ENCODE results near the gene SMCR8.
A peak's percentile ranks its signal among the peaks of the same experiment; 100 is the strongest.
"Not testable (repeated sequence)": the region's sequence is repeated elsewhere in the genome, so short reads cannot be mapped to it uniquely, and the experiment has no call there.

The SMCR8 gene, protein sequence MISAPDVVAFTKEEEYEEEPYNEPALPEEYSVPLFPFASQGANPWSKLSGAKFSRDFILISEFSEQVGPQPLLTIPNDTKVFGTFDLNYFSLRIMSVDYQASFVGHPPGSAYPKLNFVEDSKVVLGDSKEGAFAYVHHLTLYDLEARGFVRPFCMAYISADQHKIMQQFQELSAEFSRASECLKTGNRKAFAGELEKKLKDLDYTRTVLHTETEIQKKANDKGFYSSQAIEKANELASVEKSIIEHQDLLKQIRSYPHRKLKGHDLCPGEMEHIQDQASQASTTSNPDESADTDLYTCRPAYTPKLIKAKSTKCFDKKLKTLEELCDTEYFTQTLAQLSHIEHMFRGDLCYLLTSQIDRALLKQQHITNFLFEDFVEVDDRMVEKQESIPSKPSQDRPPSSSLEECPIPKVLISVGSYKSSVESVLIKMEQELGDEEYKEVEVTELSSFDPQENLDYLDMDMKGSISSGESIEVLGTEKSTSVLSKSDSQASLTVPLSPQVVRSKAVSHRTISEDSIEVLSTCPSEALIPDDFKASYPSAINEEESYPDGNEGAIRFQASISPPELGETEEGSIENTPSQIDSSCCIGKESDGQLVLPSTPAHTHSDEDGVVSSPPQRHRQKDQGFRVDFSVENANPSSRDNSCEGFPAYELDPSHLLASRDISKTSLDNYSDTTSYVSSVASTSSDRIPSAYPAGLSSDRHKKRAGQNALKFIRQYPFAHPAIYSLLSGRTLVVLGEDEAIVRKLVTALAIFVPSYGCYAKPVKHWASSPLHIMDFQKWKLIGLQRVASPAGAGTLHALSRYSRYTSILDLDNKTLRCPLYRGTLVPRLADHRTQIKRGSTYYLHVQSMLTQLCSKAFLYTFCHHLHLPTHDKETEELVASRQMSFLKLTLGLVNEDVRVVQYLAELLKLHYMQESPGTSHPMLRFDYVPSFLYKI

DNA sequence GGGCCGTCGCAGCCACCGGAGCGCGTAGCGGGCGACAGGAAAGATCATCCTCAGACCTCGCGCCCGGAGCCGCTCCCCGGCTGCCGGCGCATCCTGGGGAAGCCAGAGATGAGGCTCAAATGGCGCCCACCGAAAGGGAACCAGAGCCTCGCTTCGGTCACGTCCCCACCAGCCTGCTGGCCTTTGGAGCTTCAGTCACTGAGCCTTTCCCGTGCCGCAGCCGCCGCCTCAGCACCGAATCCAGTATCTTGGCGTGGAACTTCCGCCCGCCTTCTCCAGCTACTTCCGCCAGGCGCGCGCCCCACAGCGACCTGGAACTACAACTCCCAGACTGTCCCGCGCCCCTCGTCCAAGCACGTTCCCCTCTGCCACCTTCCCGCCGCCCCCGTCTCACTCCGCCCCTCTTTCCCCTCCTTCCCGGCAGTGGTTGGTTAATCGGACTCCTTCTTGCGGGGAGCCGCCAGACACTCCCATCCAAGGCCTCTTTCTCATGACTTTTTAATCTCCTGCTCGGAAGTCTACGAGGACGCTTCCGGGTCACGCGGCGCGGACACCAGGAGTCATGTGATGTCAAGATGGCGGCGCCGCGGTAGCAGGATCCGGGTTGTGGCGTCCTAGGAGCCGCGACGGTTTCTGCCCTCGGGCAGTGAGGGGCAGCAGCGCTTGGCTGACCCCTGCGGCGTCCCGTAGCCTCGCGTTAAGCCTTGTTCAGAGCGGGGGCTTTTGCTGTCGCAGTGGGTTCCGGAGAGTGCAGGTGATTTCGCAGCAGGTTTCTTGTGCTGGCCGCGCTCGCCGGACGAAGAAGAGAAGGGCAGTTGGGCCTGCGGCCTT is at the start of gene SMCR8, which contains the start of gene TOP3A:
Gene SMCR8 (plus strand): TSS at position 563 of the 831 bp plus-strand sequence. CDS start 497 bp downstream, outside the sequence.
Gene TOP3A (minus strand): TSS at position 264 of the 831 bp plus-strand sequence. CDS start 216 bp downstream, at position 48.
- in situ Hi-C loops (cut with MboI; ENCODE audit: low pct_unique_long_range_greater_than_20kb, low sequenced_read_pairs): no loop called here

DNA sequence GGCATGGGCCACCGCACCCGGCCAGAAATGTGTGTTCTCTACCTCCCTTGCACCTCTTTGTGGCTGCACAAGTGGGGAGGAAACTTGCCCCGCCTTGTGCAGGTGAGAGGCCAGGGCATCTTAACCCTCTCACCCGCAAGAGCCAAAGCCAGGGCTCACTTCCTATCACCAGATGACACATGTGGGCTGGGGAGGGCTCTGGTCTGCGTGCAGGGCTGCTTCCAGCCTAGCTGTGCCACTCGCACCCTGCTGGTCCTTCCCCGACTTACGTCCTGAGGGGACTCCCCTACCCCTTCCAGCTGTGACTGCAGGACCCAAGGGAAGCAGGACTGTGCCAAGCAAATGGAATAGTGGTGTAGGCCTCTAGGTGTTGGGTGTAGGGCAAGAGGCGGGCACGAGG is 47.7 kb upstream of the SMCR8 start:
- no peak for DNase-seq
- in situ Hi-C loops (cut with MboI; ENCODE audit: low pct_unique_long_range_greater_than_20kb, low sequenced_read_pairs): no loop called here

More for the DNA sequence above, at the start of gene SMCR8, which contains the start of gene TOP3A:
- peak; percentile 97 for DNase-seq

DNA sequence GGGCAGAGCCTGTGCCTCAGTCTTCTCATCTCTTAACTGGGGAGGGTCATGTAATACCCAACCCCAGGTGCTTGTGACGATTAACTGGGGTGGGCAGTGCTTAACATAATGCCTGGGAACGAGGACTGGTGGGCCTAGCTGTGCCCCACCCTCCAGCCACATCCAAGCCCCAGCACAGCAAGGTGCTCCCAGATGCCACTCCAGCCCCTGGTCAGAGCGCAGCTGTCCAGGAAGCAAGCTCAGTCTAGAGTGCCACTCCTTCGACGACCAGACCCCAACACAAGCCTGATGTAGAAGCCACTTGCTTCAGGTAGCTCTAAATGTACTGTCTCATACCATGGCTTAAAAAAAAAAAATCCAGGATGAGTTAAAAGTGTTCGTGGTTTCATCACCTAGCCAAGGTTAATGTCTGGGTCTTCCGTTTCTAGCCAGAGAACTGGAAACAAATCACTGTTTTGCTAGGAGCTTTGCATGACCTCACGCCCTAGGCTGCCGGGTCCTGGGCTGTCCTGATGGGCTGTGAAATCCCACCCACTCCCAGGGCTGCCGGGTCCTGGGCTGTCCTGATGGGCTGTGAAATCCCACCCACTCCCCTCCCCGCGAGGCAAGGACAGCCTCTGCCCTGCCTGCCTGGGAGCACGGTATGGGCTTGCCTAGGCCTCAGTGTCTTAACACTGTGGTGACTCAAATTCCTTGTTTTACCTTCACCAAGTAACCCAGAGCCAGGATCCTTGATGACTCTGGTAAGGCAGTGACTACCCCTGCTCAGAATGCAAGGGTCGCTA is 47.0 kb upstream of the SMCR8 start:
- no peak for DNase-seq
- in situ Hi-C loops (cut with MboI; ENCODE audit: low pct_unique_long_range_greater_than_20kb, low sequenced_read_pairs): no loop called here

DNA sequence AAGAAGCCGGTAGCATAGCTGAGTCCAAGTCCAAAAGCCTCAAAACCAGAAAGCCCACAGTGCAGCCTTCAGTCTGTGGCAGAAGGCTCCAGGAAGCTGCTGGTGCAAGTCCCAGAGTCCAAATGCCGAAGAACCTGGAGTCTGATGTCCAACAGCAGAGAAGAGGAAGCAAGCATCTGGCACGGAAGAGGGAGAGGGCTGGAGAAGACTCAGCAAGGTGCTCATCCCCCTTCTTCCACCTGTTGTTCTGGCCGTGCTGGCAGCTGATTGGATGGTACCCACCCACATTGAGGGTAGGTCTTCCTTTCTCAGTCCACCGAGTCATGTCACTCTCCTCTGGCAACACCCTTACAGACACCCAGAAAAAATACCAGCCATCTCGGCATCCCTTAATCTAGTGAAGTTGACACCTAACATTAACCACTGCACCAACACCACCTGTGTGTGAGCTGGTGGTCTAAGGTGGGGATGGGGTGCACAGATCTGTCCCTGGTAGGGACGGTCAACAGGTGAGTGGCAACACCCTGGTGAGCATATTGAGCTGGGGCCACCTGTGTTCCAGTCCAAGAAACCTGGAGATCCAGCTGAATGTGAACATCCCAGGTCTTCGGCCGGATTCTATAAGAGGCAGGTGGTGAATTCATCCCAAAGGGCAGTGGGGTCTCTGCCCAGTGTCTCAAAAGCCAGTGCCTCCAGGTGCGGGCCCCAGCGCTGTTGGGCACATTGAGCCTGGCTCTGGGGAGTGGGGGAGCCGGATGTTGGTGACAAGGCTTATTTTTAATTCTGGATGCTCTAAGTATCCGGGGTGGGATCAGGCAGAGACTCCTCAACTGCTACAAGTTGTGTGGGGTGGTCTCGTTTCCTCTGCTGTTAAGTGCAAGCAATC is 44.8 kb upstream of the SMCR8 start:
- in situ Hi-C loops (cut with MboI; ENCODE audit: low pct_unique_long_range_greater_than_20kb, low sequenced_read_pairs): loop anchor here (10.0 kb wide), 1 partner anchor 55 kb away; no protein-coding TSS in a partner anchor
- DNase-seq: no peak

DNA sequence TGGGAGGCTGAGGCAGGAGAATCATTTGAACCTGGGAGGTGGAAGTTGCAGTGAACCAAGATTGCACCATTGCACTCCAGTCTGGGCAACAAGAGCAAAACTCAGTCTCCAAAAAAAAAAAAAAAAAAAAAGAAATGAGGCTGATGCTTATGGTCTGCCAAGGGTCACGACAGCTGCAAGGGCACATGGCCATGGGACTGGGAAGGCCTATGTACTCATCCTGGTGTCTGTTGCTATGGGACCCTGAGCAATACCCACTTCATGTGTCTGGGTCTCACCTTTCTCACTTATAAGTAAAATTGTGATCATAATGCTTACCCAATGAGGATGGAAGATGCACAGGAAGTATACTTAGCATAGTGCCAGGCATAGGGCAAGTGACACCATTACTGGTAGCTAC is 38.0 kb upstream of the SMCR8 start:
- DNase-seq: no peak
- in situ Hi-C loops (cut with MboI; ENCODE audit: low pct_unique_long_range_greater_than_20kb, low sequenced_read_pairs): loop anchor here (10.0 kb wide), 1 partner anchor 62 kb away; no protein-coding TSS in a partner anchor

DNA sequence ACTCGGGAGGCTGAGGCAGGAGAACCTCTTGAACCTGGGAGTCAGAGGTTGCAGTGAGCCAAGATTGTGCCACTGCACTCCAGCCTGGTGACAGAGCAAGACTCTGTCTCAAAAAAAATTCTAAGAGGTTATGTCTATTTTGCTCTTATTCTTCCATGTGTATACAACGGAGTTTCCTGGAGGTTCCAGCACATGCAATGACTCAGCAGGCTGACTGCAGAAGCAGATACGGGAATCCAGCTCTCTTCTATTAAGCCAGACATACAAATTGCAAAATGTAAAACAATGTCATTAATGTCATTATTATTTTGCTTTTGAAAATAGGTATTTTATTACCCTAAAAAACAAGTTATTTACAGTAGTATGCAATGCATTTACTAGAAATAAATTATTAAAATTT is 36.2 kb upstream of the SMCR8 start:
- in situ Hi-C loops (cut with MboI; ENCODE audit: low pct_unique_long_range_greater_than_20kb, low sequenced_read_pairs): loop anchor here (10.0 kb wide), 1 partner anchor 64 kb away; no protein-coding TSS in a partner anchor
- DNase-seq: no peak

DNA sequence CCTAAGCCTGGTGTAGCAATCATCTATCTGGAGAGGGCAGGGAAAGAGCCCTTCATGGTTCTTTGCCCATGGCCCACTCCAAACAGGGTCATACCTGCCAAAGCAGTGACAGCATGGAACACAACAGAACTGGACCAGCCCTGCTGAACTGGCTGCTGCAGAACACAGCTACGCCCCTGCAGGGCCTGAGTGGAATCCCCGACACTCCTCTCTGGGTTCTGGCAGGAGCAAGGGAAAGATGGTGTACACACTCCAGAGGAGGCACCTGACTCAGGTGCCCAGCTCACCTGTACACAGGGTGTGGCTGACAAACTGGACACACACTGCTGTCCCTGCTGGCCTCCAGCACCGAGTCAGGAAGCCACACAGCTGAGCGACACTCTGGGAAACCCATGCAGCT is 34.8 kb upstream of the SMCR8 start:
- DNase-seq: no peak
- in situ Hi-C loops (cut with MboI; ENCODE audit: low pct_unique_long_range_greater_than_20kb, low sequenced_read_pairs): no loop called here

DNA sequence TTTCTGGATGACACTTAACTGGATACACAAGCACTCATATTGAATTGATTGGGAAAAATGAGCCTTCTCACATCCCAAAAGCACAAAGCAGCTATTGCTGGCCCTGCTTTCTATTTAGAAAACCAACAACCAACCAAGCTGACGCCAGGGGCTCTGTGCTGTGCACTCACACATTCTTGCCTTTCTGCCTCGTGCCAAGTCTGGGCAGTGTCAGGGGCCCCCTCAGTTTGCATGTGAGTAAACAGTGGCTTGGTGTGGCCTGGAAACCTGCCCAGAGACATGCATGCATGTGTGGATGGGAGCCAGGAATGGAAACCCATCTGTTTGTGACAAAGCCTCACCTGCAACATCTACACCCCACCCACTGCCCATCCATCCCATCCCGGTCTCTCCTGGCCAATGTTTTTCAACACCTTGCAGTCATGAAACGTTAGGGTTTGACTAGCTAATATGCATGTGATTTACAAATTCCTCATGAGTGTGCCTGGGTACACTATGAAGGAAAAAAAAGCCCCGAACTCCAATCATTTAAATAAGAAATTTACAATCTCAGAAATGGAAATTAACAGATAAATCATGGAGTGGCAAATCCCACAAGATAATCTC is 34.2 kb upstream of the SMCR8 start:
- no peak for DNase-seq
- in situ Hi-C loops (cut with MboI; ENCODE audit: low pct_unique_long_range_greater_than_20kb, low sequenced_read_pairs): no loop called here

DNA sequence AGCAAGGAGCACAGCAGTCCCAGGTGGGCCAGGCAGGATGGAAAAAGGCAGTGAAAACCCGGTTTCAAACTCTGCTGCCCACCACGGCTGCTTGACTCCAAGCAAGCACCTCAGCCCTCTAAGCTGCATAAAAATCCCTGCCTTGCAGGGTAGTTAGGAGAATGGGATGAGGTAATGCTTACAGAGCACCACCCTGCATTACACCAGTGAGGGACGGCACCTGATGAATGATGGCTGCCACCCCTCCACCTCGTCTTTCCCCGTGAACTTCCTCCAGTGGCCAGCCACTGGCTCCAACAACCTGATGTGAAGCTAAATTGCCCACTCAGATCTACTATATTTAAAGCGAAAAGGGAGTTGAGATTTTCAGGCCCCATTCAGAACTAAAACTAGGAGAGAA is 33.3 kb upstream of the SMCR8 start:
- DNase-seq: no peak
- in situ Hi-C loops (cut with MboI; ENCODE audit: low pct_unique_long_range_greater_than_20kb, low sequenced_read_pairs): no loop called here

DNA sequence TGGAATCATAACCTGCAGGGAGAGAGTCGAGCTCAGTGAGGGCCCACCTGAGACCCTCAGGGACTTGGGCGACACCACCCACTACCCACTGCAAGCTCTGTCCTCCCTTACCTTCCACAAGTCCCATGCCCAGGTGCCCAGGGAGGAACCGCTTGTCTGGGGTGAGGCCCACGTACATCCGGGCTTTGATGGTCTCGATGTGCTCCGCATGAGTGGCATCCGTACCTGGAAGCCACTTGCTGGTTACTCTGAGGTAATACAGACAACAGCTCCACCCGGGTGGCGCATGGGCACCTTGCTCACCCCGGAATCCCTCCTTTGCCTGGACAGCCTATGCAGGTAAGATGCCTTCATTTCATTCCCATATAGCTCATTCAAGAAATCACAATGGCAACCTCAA is 29.8 kb upstream of the SMCR8 start:
- no peak for DNase-seq
- in situ Hi-C loops (cut with MboI; ENCODE audit: low pct_unique_long_range_greater_than_20kb, low sequenced_read_pairs): no loop called here

DNA sequence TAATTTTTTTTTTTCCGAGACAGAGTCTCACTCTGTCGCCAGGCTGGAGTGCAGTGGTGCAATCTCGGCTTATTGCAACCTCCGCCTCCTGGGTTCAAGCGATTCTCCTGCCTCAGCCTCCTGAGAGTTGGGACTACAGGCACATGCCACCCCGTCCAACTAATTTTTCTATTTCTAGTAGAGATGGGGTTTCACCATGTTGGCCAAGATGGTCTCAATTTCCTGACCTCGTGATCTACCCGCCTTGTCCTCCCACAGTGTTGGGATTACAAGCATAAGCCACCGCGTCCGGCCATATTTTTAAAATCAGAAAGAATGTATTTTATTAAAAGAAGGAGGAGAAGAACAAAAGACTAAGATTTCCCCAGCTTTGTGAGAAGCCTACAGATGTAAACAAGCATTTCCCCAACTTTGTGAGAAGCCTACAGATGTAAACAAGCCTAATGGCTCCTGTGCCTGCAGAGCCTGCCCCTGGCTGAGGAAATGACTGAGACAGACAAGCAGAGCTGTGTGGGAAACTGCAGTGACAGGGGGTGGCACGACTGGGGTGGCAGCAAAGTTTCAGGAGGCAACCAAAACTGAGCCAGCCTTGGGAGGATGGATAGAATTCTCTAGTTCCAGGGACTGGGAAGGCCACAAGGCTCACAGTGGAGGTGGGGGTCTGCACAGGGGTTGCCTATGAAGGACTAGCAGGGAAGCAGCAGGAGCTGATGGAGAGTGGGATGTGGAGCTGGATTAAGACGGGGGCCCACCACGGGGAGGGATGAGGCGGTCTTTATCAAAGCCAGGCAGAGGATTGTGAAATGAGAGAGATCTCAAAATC is 23.2 kb upstream of the SMCR8 start:
- DNase-seq: no peak
- in situ Hi-C loops (cut with MboI; ENCODE audit: low pct_unique_long_range_greater_than_20kb, low sequenced_read_pairs): no loop called here

DNA sequence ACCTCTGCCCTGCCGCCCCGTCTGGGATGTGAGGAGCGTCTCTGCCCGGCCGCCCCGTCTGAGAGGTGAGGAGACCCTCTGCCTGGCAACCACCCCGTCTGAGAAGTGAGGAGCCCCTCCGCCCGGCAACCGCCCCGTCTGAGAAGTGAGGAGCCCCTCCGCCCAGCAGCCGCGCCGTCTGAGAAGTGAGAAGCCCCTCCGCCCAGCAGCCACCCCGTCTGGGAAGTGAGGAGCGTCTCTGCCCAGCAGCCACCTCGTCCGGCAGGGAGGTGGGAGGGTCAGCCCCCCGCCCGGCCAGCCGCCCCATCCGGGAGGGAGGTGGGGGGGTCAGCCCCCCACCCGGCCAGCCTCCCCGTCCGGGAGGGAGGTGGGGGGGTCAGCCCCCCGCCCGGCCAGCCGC is 17.0 kb upstream of the SMCR8 start:
- in situ Hi-C loops (cut with MboI; ENCODE audit: low pct_unique_long_range_greater_than_20kb, low sequenced_read_pairs); DNase-seq: not testable (repeated sequence)

DNA sequence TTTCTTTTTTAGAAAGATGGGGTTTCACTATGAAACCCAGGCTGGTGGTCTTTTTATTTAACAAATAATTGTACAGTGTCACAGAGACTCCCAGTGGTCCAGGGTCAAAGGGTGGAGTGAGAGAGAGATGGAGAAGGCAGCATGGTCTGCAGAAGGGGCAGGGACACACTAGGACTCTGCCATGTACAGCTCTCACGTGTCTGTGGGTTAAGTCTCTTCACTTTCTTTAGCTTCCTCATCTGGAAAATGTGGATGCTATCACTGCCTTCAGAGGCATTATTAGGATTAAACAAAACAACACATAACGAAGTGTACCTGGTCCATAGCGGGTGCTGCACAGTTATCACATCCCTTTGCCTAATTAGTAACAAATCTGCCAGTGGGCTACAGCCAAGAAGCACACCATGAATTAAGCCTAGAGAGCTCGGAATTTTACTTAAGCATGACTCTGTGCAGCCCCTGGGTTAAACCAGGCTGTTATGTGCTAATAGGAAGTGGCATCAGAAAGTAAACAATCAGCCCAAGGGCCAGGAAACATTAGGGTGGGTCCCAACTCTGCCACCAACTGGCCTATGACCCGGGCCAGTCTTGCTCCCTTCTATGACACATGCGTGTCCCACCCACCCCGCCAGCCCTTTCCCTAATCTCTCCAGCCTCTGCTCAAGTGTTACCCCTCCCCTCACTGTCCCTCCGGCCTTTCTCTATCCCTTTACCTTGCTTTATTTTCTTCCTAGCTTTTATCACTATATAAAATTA is 14.2 kb upstream of the SMCR8 start:
- in situ Hi-C loops (cut with MboI; ENCODE audit: low pct_unique_long_range_greater_than_20kb, low sequenced_read_pairs): no loop called here
- no peak for DNase-seq

DNA sequence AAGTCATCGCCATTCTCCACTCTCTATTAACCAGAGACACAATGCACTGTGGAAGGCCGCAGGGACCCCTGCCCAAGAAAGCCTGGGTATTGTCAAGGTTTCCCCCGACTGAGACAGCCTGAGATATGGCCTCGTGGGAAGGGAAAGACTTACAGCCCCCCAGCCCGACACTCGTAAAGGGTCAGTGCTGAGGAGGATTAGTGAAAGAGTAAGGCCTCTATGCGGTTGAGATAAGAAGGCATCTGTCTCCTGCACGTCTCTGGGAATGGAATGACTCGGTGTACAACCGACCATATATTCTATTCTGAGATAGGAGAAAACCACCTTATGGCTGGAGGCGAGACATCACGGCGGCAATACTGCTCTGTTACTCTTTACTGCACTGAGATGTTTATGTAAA is 11.9 kb upstream of the SMCR8 start:
- DNase-seq; in situ Hi-C loops (cut with MboI; ENCODE audit: low pct_unique_long_range_greater_than_20kb, low sequenced_read_pairs): not testable (repeated sequence)

DNA sequence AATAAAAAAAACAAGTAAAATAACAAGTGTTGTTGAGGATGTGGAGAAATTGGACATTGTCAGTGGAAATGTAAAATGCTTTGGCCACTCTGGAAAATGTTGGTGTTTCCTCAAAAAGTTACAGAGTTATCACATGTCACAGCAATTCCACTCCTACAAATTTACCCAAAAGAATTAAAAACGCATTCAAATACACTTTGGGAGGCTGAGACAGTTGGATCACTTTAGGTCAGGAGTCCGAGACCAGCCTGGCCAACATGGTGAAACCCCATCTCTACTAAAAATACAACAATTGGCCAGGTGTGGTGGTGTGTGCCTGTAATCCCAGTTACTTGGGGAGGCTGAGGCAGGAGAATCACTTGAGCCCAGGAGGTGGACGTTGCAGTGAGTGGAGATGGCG is 5.9 kb upstream of the SMCR8 start:
- in situ Hi-C loops (cut with MboI; ENCODE audit: low pct_unique_long_range_greater_than_20kb, low sequenced_read_pairs): no loop called here
- DNase-seq: no peak
